ENCODE results near the gene GAP43.

DNA sequence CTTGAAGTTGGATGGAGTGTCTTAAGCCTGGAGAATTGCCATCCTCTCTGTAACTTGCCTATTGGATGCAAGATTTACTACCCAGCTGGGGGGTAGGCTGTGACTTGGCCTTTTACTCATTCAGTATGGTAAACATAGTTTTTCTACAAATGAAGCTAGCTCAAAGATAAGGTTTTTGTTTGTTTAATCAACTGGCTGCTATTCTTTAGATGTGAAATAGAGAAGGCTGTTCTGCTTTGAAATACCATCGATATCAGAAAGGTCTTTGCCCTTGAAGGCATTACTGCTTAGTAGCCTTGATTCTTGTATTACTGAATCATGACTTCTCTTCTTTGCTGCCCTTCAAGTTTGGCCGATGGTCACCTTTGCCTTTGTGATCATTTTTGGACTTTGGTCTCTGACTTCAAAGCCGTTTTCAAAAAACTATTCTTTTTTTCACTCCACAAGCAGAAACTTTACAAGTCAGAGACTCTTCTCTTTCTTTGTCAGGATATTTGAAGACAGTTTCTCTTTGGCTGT is 83.1 kb downstream of the GAP43 start:
- TF ChIP-seq MZF1 (CRISPR knock-in tag; IDR thresholded peaks at IDR 0.05; ENCODE audit: borderline replicate concordance): no peak
- TF ChIP-seq, protein P1, sequence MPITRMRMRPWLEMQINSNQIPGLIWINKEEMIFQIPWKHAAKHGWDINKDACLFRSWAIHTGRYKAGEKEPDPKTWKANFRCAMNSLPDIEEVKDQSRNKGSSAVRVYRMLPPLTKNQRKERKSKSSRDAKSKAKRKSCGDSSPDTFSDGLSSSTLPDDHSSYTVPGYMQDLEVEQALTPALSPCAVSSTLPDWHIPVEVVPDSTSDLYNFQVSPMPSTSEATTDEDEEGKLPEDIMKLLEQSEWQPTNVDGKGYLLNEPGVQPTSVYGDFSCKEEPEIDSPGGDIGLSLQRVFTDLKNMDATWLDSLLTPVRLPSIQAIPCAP (CRISPR knock-in tag; IDR thresholded peaks at IDR 0.05; ENCODE audit: low read depth): no peak
- TF ChIP-seq, protein P2, sequence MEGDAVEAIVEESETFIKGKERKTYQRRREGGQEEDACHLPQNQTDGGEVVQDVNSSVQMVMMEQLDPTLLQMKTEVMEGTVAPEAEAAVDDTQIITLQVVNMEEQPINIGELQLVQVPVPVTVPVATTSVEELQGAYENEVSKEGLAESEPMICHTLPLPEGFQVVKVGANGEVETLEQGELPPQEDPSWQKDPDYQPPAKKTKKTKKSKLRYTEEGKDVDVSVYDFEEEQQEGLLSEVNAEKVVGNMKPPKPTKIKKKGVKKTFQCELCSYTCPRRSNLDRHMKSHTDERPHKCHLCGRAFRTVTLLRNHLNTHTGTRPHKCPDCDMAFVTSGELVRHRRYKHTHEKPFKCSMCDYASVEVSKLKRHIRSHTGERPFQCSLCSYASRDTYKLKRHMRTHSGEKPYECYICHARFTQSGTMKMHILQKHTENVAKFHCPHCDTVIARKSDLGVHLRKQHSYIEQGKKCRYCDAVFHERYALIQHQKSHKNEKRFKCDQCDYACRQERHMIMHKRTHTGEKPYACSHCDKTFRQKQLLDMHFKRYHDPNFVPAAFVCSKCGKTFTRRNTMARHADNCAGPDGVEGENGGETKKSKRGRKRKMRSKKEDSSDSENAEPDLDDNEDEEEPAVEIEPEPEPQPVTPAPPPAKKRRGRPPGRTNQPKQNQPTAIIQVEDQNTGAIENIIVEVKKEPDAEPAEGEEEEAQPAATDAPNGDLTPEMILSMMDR (CRISPR knock-in tag; IDR thresholded peaks at IDR 0.05): no peak
